GM12892 (cell line): Measurements from ENCODE around the gene FAM163B.

Experiments used
- POLR2A ChIP-seq: IDR thresholded peaks from 2 replicates; pipeline ENCODE4 v1.6.1; 2011; ENCODE audit warnings: low read depth, low read length, control low read depth
- POLR2AphosphoS5 ChIP-seq: IDR thresholded peaks from 2 replicates; pipeline ENCODE4 v1.6.1; 2011; ENCODE audit warnings: low read depth, low read length, control low read depth

- TF ChIP-seq POLR2A (no peak), POLR2AphosphoS5 (no peak)
Measured at GRCh38 chr9:133650026-133650425, 40.8 kb upstream of the FAM163B start.
